ENCODE results near the gene TRAF6.
"Not testable (repeated sequence)": the region's sequence is repeated elsewhere in the genome, so short reads cannot be mapped to it uniquely, and the experiment has no call there.

Gene TRAF6

DNA sequence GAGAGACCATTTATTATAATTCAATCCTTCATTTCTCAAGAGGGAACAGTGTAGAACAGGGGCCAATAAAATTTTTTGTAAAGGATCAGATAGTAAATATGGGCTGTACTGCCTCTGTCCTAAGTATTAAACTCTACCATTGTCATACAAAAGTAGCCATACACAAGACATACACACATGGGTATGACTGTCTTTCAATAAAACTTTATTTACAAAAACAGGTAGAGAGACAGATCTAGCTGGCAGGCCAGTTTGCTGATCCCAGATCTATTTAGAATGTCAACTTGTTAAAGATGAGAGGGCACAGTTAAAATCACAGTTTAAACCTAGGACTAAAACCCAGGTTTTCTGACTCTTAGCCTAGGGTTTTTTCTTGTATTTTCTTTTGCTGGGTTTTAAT lies 16.7 kb downstream of the TRAF6 start:
- DNase-seq (ENCODE audit: low read depth) = no peak

DNA sequence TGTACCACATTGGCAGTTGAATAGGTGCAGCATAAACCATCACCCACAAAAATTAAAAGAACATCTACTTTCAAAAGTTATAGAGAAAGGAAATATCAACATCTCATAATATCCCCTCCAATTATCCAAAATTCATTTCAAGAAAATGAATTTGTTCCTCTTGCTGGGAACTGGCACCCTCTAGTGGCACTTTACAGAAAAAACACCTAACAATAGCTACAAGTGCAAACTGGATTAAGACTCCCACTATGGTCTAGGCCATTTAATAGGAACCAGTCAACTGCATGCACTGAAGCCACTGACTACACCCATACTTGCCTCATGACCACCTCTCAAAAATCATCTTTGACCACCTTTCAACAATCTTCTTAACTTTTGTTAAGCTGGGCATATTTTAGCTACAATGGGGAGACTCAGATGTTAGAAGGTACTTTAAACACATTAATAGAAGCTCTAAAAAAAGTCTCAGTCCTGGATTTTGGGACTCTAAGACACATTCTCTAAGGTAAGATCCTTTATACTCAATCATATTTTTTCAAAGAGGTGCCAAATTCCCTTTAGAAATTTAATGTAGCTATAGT lies 17.3 kb downstream of the TRAF6 start:
- DNase-seq (ENCODE audit: low read depth) = peak; percentile 49

DNA sequence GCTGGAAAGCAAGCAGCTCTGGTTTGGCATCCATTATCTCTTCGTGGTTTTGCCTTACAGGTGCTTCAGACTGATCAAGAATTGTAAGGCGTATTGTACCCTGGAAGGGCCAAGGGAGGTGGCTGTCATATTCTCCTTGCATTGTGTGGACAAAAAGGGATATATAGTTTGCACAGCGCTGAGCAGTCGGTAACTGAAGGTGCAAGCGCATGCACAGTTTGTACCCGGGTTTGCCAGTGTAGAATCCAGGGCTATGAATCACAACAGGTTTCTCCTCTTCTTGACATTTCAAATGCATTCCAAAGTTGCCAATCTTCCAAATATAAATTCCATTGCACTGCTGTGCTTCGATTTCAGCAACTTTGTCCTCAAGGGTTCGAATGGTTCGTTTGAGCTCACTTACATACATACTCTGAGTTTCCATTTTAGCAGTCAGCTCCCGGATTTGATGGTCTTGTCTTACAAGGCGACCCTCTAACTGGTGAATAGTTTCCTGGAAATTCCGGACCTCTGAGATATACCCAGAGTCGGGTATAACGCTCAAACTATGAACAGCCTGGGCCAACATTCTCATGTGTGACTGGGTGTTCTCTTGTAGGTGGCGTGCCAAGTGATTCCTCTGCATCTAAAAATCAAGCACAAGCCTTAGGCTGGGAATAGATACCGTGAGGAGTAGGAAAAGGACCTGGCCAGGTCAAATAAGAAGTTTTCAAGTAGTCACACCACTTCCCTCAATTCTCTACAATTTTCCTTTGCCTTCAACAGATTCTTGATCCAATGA lies 19.9 kb downstream of the TRAF6 start:
- no peak for DNase-seq (ENCODE audit: low read depth)

DNA sequence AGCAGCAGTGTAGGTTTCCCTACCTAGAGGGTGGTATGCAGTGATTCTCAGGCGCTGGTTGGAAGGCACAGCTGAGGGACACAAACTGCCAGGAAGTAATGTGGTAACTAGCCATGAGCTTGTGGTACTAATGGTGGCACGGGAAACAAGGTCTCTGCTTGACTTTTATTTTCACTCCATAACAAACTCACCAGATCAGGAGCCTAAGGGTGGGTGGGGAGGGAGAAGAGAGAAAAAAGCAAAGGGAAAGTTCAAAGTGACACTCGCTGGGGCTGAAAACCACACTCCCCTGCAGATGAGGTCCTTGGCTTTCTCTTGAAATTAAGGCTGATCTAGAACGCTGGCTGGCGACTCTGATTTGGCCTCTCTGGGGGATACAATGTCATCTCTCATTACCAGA lies 22.0 kb downstream of the TRAF6 start:
- no peak for DNase-seq (ENCODE audit: low read depth)

DNA sequence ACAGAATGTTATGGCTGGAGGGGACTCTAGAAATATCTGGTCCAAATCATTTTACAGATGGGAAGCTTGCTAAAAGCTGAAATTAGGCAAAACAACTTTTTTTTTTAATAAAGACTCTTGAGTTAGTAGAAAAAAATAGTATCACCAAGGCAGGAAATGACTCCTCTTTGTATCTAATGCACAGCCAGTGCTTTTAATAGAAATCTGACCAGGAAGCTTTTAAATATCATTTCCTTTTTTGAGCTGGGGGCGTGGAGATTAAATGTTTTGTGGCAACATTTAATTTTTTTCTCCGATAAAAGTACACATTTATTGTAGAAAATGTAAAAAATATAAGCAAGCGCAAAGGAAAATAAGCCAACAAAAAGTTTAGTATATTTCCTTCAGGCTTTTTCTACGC lies 22.5 kb downstream of the TRAF6 start:
- DNase-seq (ENCODE audit: low read depth) = no peak

DNA sequence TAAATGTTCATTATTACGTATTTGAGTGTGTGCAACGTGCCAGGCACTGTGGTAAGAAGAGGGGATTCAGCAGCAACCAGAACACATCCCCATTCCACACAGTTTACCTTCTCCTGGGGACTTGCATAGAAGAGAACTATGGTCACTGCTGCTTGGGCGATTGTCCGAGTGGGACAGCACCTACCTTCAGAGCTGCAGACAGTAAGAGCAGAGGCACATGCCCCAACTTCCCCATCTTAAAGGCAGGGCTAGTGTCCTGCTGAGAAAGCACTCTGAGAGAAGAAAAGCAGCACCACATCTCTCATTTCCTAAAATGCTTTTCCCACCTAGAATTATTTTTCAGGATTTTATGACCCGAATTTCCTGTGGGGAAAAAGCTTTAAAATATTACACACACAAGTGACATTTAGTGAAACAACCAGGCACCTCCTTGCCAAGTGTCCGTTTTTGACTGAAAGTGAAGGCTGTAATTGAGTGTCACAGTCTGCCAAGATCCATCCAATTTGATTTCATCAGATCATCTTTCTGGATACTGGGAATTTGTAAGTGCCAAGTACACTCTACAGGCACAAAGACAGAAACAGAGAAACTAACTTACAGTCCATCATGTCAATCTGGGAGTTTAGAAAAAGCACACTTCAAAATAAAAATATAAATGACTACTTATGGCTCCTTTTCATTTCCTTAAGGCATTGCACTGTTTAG lies 24.6 kb downstream of the TRAF6 start:
- DNase-seq (ENCODE audit: low read depth) = no peak

DNA sequence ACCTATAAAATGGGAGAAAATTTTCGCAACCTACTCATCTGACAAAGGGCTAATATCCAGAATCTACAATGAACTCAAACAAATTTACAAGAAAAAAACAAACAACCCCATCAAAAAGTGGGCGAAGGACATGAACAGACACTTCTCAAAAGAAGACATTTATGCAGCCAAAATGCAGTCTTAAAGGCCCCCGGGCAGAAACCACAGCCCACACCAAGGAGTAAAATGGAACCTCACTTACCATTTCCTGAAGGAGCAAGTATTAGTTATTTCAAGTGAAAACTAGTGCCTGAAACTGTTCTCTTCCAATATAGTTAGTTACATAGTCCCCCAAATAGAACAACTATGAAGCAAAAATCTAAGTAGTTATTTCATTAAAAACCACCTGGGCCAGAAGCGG lies 27.0 kb downstream of the TRAF6 start:
- not testable (repeated sequence) for DNase-seq (ENCODE audit: low read depth)

DNA sequence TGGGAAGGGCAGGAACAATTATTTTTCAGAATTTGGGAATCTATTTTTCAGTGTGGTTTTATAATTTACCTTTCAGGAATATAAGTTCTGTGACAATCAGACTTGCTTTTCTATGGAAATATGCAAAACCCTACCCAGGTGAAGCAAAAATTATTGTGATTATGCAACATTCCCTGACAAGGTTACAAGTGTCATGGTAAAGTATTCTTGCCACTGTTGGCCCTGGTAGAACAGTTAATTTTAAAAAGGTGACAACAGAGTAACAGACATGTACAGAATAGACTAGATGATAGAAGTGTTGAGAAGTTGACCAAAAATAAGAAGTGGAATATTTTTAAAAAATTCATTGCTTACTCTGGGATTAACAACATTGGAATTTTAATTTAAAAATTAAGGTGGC lies 29.2 kb downstream of the TRAF6 start:
- no peak for DNase-seq (ENCODE audit: low read depth)

DNA sequence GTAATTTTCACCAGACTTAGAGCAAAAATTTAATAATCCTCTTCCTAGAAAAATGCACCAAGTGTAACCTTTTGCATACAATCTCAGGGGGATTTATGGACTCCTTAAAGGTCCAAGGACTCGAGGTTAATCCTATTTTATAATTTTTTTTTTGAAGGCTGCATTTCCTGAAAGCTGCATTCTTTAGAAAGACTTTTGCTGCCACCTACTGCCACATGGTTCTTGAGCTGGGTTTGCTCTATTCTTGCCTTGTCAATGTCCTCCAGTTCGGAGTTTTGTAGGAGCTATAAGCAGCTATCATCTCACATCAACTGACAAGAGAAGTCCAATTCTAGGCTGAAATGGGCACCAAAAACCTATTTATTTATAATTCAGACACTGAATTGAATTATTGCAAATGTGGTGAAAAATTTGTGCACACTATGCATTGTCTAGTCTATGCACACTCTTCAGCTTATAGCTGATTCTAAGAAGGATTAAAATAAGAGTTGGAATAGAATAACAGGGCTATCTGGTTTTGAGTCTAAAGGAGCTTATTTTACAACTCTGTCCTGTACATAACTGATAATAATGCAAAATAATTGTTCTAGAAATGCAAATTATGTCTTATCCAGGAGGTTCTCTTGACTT lies 31.3 kb downstream of the TRAF6 start:
- DNase-seq (ENCODE audit: low read depth) = peak; percentile 60

DNA sequence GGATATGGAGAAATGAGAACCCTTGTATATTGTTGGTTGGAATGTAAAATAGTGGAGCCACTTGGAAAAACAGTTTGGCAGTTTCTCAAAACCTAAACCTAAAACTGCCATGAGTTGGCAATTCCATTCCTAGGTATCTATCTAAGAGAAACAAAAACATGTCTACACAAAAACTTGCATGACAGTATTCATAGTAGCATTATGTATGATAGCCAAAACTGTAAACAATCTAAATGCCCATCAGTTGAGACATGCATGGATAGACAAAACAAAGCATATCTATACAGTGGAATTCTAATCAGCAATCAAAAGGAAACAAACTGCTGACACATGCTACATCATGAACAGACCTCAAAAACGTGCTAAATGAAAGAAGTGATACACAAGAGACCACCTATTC lies 34.9 kb downstream of the TRAF6 start:
- no peak for DNase-seq (ENCODE audit: low read depth)

DNA sequence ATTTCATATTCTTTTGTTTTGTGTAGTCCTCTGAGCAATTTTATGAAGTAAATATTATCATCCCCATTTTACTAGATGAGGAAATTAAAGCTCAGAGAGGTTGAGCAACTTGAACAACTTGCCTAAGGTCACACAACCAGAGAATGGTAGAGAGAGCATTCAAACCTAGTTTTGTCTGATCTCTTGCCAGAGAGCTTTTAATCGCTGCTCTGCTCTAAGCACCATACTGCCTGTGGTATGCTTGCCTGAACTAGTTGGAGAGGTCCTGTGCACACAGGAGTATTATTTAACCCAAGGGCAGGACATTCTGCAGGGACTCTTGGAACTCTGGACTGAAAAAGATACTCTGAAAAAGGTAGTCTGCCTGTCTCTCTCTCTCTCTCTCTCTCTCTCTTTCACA lies 38.5 kb downstream of the TRAF6 start:
- no peak for DNase-seq (ENCODE audit: low read depth)

DNA sequence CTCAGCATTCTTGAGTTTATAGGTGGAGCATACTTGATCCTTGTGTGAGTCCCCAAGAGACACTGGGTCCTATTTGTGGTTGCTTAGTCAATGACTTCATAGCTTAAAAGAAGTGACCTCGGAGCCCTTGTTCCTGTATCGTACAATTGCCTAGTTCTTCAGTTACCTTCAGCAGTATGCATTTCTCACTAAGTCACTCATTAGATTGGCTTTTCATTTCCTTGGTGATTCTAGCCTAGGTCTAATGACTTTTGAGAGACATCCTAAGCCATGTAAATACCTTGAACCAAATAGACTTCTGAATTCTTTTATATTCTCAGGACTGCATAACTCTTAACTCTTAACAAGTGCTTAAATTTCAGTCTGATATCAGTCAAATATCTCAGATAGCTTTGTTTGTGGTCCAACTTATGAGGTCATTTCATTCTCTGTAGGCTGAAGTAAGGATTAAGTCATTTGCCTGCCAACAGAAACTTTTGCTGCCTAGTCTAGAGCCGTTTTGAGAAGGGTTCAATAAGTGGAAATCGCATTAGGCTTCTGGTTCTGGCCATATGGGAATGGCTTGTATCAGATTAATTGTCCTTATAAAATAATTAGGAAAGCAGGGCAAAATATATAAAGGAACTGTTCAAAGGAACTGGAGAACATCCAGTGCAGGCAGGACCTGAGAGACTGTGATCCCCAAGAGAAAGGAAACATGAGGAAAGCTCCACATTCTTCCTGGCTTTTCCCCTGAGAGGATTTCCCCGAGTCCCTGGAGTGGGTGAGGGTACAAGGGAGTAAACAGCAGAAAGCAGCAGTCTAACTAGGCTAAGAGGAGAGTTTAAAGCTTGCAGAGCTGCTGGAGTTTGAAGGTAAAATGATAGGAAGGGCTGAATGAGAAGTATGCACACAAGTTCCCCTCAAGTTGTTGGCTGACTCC lies 39.9 kb downstream of the TRAF6 start:
- peak; percentile 78 for DNase-seq (ENCODE audit: low read depth)

DNA sequence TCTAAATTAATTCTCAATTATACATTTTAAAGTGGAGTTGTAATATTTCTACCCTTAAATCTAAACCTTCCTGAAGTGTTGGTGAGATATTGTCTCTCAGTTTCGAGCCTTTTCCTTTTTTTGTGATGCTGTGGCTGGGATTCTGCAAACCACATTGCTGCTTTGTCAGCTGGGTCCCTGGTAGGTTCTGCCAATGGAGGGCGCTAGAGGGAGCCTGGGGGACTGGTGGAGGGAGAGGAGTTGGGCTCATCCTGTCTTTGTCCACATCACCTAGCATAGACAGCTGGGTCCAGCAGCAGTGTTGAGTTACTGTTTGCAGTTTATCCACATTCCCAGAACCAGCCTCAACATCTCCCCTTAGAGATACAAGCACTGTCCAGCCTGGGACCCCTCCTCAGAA lies 41.0 kb downstream of the TRAF6 start:
- DNase-seq (ENCODE audit: low read depth) = no peak

DNA sequence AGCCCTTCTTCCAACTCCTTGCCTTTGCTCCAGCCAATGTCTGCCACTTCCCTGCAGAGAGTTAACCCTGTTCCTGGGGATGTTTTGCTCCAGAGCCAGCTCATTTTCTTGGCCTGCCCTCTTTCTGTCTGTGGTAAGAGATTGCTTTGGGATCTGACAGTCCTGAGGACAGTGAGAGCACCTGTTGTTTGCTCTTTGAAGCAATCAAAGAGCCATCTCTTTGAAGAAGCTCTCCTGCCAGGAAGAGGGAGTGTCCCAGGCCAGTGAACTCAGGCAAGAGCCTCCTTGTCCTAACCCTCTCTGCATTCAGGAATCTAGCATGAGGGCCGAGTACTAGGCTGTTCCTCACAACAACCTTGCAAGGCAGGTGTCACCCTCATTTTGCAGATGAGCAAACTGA lies 42.2 kb downstream of the TRAF6 start:
- DNase-seq (ENCODE audit: low read depth) = no peak

DNA sequence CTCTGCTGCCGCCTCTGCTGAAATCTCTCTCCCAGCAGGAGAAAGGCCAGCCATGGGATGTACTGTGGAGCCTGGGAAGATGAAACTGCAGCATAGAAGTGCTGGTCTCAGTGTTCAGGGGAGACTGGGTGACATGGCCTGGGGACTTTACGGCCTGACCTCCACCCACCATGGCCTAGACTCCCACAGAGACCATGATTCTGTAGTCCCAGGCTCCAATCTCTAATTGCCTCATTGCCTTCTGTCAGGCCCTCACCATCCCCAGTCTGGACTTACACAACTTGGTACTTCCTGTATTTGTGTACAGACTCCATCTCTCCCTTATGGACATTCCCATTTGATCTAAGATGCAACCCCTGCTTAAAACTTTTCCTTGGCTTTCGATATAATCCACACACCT lies 43.1 kb downstream of the TRAF6 start:
- DNase-seq (ENCODE audit: low read depth) = no peak

DNA sequence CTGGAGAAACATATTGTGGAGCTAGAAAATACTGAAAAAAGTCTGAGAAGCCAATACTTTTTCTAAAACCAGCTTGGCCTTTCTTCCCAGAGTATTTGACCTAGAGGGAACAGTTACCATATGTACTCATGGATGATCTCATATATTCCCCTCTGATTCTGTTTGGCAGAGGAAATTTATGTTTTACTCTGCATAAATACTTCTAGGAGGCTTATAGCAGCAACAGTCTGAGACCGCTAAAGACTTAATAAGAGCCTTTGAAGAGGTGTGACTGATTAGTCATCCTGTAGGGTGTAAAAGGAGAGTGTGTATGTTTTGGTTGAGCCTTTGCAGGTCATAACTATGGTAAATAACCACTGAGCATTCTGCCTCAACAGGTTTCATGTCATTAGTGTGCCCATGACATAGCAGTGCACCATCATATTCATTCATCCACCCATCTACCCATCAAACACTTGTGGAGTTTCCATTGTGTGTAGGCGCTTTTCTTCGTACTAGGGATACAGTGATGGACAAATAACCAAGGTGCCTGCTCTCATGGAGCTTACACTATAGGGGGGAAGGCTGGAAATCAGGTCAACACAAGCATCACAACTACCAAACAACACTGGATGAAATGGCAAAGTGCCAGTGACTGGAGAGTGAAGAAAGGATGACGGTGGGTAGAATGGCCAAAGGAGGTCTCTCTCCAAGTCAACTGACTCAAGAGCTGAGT lies 44.5 kb downstream of the TRAF6 start:
- no peak for DNase-seq (ENCODE audit: low read depth)

DNA sequence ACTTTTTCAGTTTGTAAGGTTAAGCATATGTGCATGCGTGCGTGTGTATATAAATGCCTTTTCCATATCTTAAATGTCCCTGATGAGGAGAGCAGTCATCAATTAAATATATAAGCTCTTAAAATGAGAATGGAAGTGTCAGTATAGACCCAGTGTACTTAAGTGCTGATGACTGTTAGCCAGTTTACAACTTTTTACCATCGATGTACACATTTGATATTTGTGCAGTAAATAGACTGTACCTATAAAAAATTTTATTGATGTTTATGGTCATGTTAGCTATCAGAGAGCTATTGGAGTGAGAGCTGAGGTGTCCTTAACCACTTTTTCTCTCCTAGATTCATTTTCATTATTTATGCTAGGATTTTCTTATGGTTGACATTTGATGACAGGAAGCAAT lies 45.4 kb downstream of the TRAF6 start:
- DNase-seq (ENCODE audit: low read depth) = no peak

DNA sequence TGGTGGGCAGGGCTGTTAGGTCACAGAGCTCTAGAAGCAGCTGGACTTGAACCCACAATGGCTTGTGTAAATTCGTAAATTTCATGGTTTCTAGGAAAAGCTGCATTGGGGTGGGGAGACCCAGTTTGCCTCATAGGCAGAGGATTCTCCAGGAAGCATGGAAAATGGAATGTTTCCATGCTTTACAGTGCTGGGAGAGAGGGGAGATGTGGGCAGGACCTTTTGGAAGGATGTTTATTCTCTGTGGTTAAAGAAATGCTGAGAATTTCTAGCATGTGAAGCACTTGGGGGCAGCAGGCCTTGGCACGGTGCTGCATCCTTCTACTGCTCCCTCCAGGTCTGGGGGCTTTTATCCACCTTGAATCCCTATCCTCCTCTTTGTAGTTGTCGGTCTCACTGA lies 46.3 kb downstream of the TRAF6 start:
- peak; percentile 64 for DNase-seq (ENCODE audit: low read depth)

DNA sequence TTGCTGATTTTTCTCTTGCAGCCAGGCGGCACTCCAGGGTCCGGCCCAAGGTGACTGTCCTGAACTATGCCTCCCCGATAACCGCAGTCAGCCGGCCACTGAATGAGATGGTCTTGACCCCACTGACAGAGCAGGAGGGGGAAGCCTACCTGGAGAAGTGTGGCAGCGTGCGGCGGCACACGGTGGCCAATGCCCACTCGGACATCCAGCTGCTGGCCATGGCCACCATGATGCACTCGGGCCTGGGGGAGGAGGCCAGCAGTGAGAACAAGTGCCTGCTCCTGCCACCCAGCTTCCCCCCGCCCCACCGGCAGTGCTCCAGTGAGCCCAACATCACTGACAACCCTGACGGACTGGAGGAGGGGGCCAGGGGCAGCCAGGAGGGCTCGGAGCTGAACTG lies 47.8 kb downstream of the TRAF6 start:
- DNase-seq (ENCODE audit: low read depth) = no peak

DNA sequence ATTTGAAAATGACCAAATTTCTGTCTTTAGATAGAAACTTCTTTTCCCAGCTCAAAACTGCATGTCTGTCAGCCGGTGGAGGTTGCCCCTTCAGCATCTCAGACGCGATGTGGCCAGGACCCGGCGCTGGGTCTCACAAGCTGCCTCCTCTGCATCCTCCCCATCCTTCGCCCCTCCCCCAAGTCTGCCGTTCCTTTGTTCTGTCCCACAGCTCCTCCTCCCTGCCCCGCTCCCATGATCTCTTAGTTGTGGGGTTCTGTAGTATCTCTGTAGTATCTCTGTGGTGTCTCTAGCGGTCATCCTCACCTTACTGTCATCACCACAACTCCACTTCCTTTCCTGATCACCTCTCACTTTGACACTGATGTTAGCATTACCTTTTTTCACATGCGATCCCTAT lies 49.9 kb downstream of the TRAF6 start:
- DNase-seq (ENCODE audit: low read depth) = no peak

DNA sequence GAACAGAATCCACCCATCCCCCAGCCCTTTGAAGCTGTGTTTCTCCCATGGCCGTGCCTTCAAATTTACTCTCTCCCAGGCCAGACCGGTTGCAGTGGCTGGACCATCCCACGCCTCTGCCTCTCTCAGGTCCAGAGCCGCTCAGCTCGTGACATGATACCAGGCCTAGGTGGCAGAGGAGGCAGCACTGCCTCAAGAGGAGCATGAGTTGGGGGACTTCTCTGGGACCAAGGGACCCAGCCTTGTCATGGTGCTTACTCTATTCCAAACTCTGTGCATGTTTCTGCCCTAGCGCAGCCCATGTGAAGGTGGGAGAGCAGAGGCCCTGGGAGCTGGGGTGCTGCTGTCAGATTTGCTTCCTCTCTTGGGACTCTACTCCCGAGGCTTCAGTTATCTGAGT lies 51.0 kb downstream of the TRAF6 start:
- no peak for DNase-seq (ENCODE audit: low read depth)
